H1 (cell line): ENCODE results near the gene VOPP1. TPM values are rescaled to one million over a fixed set of nuclear protein-coding genes. Genes with fewer than 3 reads are reported as not detected.
A peak's percentile ranks its signal among the peaks of the same experiment; 100 is the strongest.

Source experiments
- BACH1 ChIP-seq: IDR thresholded peaks from 2 replicates; pipeline ENCODE4 v1.6.1; 2012; ENCODE audit warnings: low read length, improper control_type of control experiment
- BCL11A ChIP-seq, 2 experiments: IDR thresholded peaks; one replicate each; pipeline ENCODE4 v1.6.1; 2011; ENCODE audit warnings: low read depth in 2 of 2, low read length in 2 of 2, mild to moderate bottlenecking in 2 of 2
- CHD1 ChIP-seq: IDR thresholded peaks from 2 replicates; pipeline ENCODE4 v1.6.1; 2012; ENCODE audit warnings: low read depth, low read length, improper control_type of control experiment
- CREB1 ChIP-seq: IDR thresholded peaks from 2 replicates; pipeline ENCODE4 v1.6.1; 2012; ENCODE audit warnings: inconsistent platforms
- CTBP2 ChIP-seq: IDR thresholded peaks from 2 replicates; pipeline ENCODE4 v1.7.0; 2011; ENCODE audit warnings: borderline replicate concordance, mild to moderate bottlenecking, moderate library complexity, mixed read lengths, low read length; ENCODE audit not compliant: insufficient read depth, insufficient read length
- EGR1 ChIP-seq: IDR thresholded peaks from 2 replicates; pipeline ENCODE4 v1.6.1; 2011; ENCODE audit warnings: low read depth, low read length, borderline replicate concordance
- HDAC2 ChIP-seq, 2 experiments: fragments of 300-600 bp in 1 of 2; sonication (generic) in 1 of 2; IDR thresholded peaks; 2 replicates each; pipeline ENCODE4 v1.6.1; 2011 to 2012; ENCODE audit warnings: low read depth in 2 of 2, low read length in 2 of 2, mild to moderate bottlenecking in 2 of 2, moderate library complexity in 2 of 2, borderline replicate concordance in 1 of 2, inconsistent platforms in 1 of 2
- JUN ChIP-seq: IDR thresholded peaks from 2 replicates; pipeline ENCODE4 v1.6.1; 2011; ENCODE audit warnings: low read depth, mild to moderate bottlenecking, improper control_type of control experiment, low read length
- JUND ChIP-seq: IDR thresholded peaks from 2 replicates; pipeline ENCODE4 v1.6.1; 2011; ENCODE audit warnings: mild to moderate bottlenecking, improper control_type of control experiment, low read length
- KDM4A ChIP-seq: IDR thresholded peaks from one replicate; pipeline ENCODE4 v1.7.1; 2012; ENCODE audit warnings: low read depth, mild to moderate bottlenecking, moderate library complexity, low read length, inconsistent platforms; ENCODE audit not compliant: severe bottlenecking
- KDM5A ChIP-seq: fragments of 200-600 bp; IDR thresholded peaks from 2 replicates; pipeline ENCODE4 v1.7.1; 2012; ENCODE audit warnings: mild to moderate bottlenecking, low read length, inconsistent platforms, mixed read lengths
- PHF8 ChIP-seq: fragments of 200-600 bp; sonication (generic); conservative IDR thresholded peaks from 2 replicates; pipeline ENCODE4 v1.7.1; 2012; ENCODE audit warnings: low read depth, mild to moderate bottlenecking, inconsistent platforms, low read length, moderate library complexity
- RNF2 ChIP-seq: fragments of 200-900, 300-1000 bp; sonication (generic); IDR thresholded peaks from 2 replicates; pipeline ENCODE4 v1.7.1; 2016; ENCODE audit warnings: borderline replicate concordance, low read depth, mild to moderate bottlenecking, antibody characterized with exemption, low read length; ENCODE audit not compliant: poor library complexity, severe bottlenecking; ENCODE audit errors: missing control alignments
- SIRT6 ChIP-seq: IDR thresholded peaks from one replicate; pipeline ENCODE4 v1.7.1; 2012; ENCODE audit warnings: low read length, inconsistent platforms
- SP1 ChIP-seq: IDR thresholded peaks from 2 replicates; pipeline ENCODE4 v1.6.1; 2011; ENCODE audit warnings: low read depth, low read length
- SP4 ChIP-seq: IDR thresholded peaks from 2 replicates; pipeline ENCODE4 v1.6.1; 2012; ENCODE audit warnings: low read length, inconsistent platforms
- TAF1 ChIP-seq: IDR thresholded peaks from 2 replicates; pipeline ENCODE4 v1.6.1; 2011; ENCODE audit warnings: mild to moderate bottlenecking, low read depth, low read length
- TAF7 ChIP-seq: optimal IDR thresholded peaks from 2 replicates; pipeline ENCODE3; 2011; ENCODE audit warnings: low read depth, mild to moderate bottlenecking, inconsistent platforms, low read length, moderate library complexity, borderline replicate concordance
- TCF12 ChIP-seq: IDR thresholded peaks from 2 replicates; pipeline ENCODE4 v1.6.1; 2011; ENCODE audit warnings: low read depth, mild to moderate bottlenecking, low read length
- TEAD4 ChIP-seq: IDR thresholded peaks from 2 replicates; pipeline ENCODE4 v1.6.1; 2012; ENCODE audit warnings: low read depth, low read length, inconsistent platforms, mixed read lengths
- polyA plus RNA-seq, 7 experiments: library from polyadenylated mRNA; depleted of rRNA in 3 of 7; stranded (reverse) in 5 of 7; unstranded in 2 of 7; fragments of >200 nt in 5 of 7; fragments of 200-250 nt in 2 of 7; gene quantifications; 1 replicate in 5 of 7; 2 replicates in 1 of 7; 4 replicates in 1 of 7; pipeline versions ENCODE4 v1.2.1 to v1.2.3, GENCODE V29; 2011 to 2013; ENCODE audit warnings: missing spikeins in 2 of 7, mixed read lengths in 2 of 7
- total RNA-seq: library from RNA; stranded (reverse); fragmentation: NEBNext Ultra II Directional; extraction: Animal tissue kit (Norgen Biotek cat#: 25700); gene quantifications from 2 replicates; pipeline ENCODE4 v1.2.1, GENCODE V29; 2021
- TF ChIP-seq, protein P1 (sequence below): IDR thresholded peaks from 2 replicates; pipeline ENCODE4 v1.6.1; 2012; ENCODE audit warnings: low read length, inconsistent platforms
- TF ChIP-seq, protein P2 (sequence below): IDR thresholded peaks from 2 replicates; pipeline ENCODE4 v1.6.1; 2011; ENCODE audit warnings: low read depth, mild to moderate bottlenecking, low read length; ENCODE audit not compliant: insufficient read depth

Gene VOPP1
- total and polyA plus RNA-seq, 2 of the 8 experiments (the other 6 are each of a cell fraction or from before 2014, with no cell fraction given) = 44.7 to 83.0 TPM

DNA sequence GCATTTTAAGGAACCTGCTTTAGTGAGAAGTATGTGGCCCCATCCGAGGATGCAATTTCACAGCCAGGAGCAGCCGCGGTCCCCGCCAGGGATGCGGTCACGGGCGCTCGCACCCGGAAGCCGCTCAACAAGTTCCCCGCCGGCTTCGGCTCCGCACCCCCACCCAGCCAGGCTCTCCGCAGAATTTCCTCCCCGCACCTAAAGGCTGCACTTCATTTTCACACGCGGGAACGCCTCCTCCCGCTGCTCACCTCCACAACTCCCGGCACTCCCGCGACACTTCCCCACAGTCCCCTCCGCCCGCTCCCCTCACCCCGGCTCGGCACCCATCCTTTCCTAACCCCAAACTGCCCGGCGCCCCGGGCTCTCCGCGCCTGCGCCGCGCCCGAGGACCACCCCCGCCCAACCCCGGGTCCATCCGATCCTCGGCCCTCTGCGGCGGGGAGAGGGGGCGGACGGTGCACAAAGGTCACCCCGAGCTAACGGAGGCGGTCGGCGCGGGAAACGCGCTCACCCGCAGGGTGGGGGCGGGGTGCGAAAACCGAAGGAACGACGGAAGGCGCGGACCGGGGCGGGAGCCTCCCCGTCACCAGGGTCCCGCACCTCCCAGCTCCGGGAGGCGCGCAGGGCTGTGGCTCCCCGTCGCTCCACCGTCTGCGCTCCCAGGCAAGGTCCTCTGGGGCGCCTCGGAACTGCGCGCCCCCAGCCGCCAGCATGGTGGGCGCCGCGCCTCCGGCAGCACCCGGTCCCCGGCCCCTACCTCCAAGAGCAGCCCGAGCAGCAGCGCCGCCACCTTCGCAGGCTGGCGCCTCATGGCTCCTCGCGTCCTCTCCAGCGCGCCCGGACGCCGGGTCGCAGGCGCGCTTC, 558 bp downstream of the VOPP1 start (continued):
- TF ChIP-seq, protein P1, sequence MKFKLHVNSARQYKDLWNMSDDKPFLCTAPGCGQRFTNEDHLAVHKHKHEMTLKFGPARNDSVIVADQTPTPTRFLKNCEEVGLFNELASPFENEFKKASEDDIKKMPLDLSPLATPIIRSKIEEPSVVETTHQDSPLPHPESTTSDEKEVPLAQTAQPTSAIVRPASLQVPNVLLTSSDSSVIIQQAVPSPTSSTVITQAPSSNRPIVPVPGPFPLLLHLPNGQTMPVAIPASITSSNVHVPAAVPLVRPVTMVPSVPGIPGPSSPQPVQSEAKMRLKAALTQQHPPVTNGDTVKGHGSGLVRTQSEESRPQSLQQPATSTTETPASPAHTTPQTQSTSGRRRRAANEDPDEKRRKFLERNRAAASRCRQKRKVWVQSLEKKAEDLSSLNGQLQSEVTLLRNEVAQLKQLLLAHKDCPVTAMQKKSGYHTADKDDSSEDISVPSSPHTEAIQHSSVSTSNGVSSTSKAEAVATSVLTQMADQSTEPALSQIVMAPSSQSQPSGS = no peak
- TF ChIP-seq TEAD4 = no peak
- TF ChIP-seq EGR1 = peak; percentile 54; the same call in 1 of the 2 replicates
- no peak for TF ChIP-seq JUND
- no peak for TF ChIP-seq BCL11A (IDR thresholded peaks at IDR 0.05; ENCODE audit: low read depth in 2 of 2, low read length in 2 of 2)
- TF ChIP-seq TAF7 = peak; percentile 52
- TF ChIP-seq RNF2 = no peak
- 0 out of 2 replicates have a peak, but pooled peaks have one; percentile 23 for TF ChIP-seq TAF1
- no peak for TF ChIP-seq CHD1
- TF ChIP-seq SP1 = no peak
- TF ChIP-seq, protein P2, sequence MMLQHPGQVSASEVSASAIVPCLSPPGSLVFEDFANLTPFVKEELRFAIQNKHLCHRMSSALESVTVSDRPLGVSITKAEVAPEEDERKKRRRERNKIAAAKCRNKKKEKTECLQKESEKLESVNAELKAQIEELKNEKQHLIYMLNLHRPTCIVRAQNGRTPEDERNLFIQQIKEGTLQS = no peak
- TF ChIP-seq PHF8 = 0 out of 2 replicates have a peak, but pooled peaks have one; percentile 42
- TF ChIP-seq BACH1 = no peak
- no peak for TF ChIP-seq TCF12
- TF ChIP-seq SIRT6 = no peak
- no peak for TF ChIP-seq CREB1
- no peak for TF ChIP-seq KDM5A
- TF ChIP-seq HDAC2 (IDR thresholded peaks at IDR 0.05; ENCODE audit: borderline replicate concordance in 1 of 2, low read depth in 2 of 2, low read length in 2 of 2) = no peak
- TF ChIP-seq JUN = no peak
- TF ChIP-seq SP4 = no peak
- TF ChIP-seq KDM4A = no peak
- no peak for TF ChIP-seq CTBP2
